MM.1S (cell line): ENCODE data around the gene LRRC18.

Source experiments
- DNase-seq: peaks from one replicate; pipeline ENCODE4 v3.0.0-alpha.2; 2015
- H2AFZ ChIP-seq: fragments of 300-600 bp; sonication (generic); 2 replicates; pipeline ENCODE4 v1.6.0; 2016; ENCODE audit warnings: antibody characterized with exemption, low read length
- H3F3A ChIP-seq: fragments of 300-600 bp; sonication (generic); 2 replicates; pipeline ENCODE4 v1.6.1; 2016; ENCODE audit warnings: mild to moderate bottlenecking, antibody characterized with exemption, low read length, moderate library complexity, mixed read lengths; ENCODE audit not compliant: insufficient read depth
- H3K27ac ChIP-seq: fragments of 300-600 bp; sonication (generic); 2 replicates; pipeline ENCODE4 v1.5.1; 2016; ENCODE audit warnings: mild to moderate bottlenecking, low read length
- H3K27me3 ChIP-seq: fragments of 300-600 bp; sonication (generic); replicated peaks from 2 replicates; pipeline ENCODE4 v1.6.0; 2016; ENCODE audit warnings: low read length; ENCODE audit not compliant: insufficient read depth
- H3K36me3 ChIP-seq: fragments of 300-600 bp; sonication (generic); replicated peaks from 2 replicates; pipeline ENCODE4 v1.6.1; 2016; ENCODE audit warnings: mild to moderate bottlenecking, low read length, mixed read lengths; ENCODE audit not compliant: insufficient read depth
- H3K4me1 ChIP-seq: fragments of 300-600 bp; sonication (generic); 2 replicates; pipeline ENCODE4 v1.6.1; 2016; ENCODE audit warnings: low read length, mixed read lengths
- H3K4me2 ChIP-seq: fragments of 300-600 bp; sonication (generic); 2 replicates; pipeline ENCODE4 v1.6.0; 2016; ENCODE audit warnings: low read depth, low read length
- H3K4me3 ChIP-seq: fragments of 300-600 bp; sonication (generic); 2 replicates; pipeline ENCODE4 v1.5.1; 2016; ENCODE audit warnings: low read length, mixed read lengths
- H3K79me2 ChIP-seq: fragments of 300-600 bp; sonication (generic); 2 replicates; pipeline ENCODE4 v1.6.1; 2016; ENCODE audit warnings: mixed run types, low read length, mixed read lengths
- H3K9ac ChIP-seq: fragments of 300-600 bp; sonication (generic); 2 replicates; pipeline ENCODE4 v1.6.1; 2016; ENCODE audit warnings: low read length, mixed read lengths
- H3K9me2 ChIP-seq: fragments of 300-600 bp; sonication (generic); replicated peaks from 2 replicates; pipeline ENCODE4 v1.6.1; 2016; ENCODE audit warnings: mild to moderate bottlenecking, low read length, mixed read lengths; ENCODE audit not compliant: insufficient read depth
- H3K9me3 ChIP-seq: fragments of 300-600 bp; sonication (generic); replicated peaks from 2 replicates; pipeline ENCODE4 v1.6.1; 2016; ENCODE audit warnings: mild to moderate bottlenecking, low read length, mixed read lengths; ENCODE audit not compliant: insufficient read depth
- H4K20me1 ChIP-seq: fragments of 300-600 bp; sonication (generic); 2 replicates; pipeline ENCODE4 v1.6.1; 2016; ENCODE audit warnings: mild to moderate bottlenecking, low read length, moderate library complexity, mixed read lengths; ENCODE audit not compliant: insufficient read depth
- CTCF ChIP-seq: fragments of 300-600 bp; sonication (generic); IDR thresholded peaks from 2 replicates; pipeline ENCODE4 v1.5.1; 2016; ENCODE audit warnings: antibody characterized with exemption, low read length, mixed read lengths
- EZH2 ChIP-seq: fragments of 300-600 bp; sonication (generic); optimal IDR thresholded peaks from 2 replicates; pipeline ENCODE3; 2017; ENCODE audit warnings: low read depth, mild to moderate bottlenecking, antibody characterized with exemption, low read length, mixed read lengths
- EZH2phosphoT487 ChIP-seq: fragments of 300-600 bp; sonication (generic); IDR thresholded peaks from 2 replicates; pipeline ENCODE4 v1.6.1; 2018; ENCODE audit warnings: antibody characterized with exemption, low read length

Gene LRRC18

GRCh38 chr10:48890888-48891850 is 48.5 kb downstream of the LRRC18 start:
- no peak overlapping the region for H3K4me2 ChIP-seq
- H3K27ac ChIP-seq, result no peak overlapping the region

GRCh38 chr10:48887982-48888381 is 51.7 kb downstream of the LRRC18 start:
- Histone ChIP-seq H3K9me3 (no peaks in the 10 kb centered on the region), H3K27me3 (no peaks in the 10 kb centered on the region), H3K4me1 (no peaks in the 10 kb centered on the region), H3K4me2 (no peak overlapping the region), H2AFZ (no peak overlapping the region), H3K4me3 (no peak overlapping the region), H3K79me2 (no peaks in the 10 kb centered on the region), H3K36me3 (no peaks in the 10 kb centered on the region), H3K9ac (no peak overlapping the region), H3K9me2 (no peaks in the 10 kb centered on the region), H3F3A (no peaks in the 10 kb centered on the region), H4K20me1 (no peaks in the 10 kb centered on the region), H3K27ac (no peak overlapping the region)
- no peak for TF ChIP-seq EZH2phosphoT487
- no peak for TF ChIP-seq CTCF
- TF ChIP-seq EZH2, result no peak
- no peak for DNase-seq

More at GRCh38 chr10:48890888-48891850, 48.5 kb downstream of the LRRC18 start:
- Histone ChIP-seq H3K9ac (no peak overlapping the region), H3K9me3 (no peaks in the 10 kb centered on the region), H3K36me3 (no peaks in the 10 kb centered on the region), H3K79me2 (no peaks in the 10 kb centered on the region), H3K9me2 (no peaks in the 10 kb centered on the region), H4K20me1 (no peaks in the 10 kb centered on the region), H3K4me3 (no peak overlapping the region), H3F3A (no peaks in the 10 kb centered on the region), H3K27me3 (no peaks in the 10 kb centered on the region), H2AFZ (no peak overlapping the region), H3K4me1 (no peaks in the 10 kb centered on the region)
- TF ChIP-seq EZH2 (no peak), EZH2phosphoT487 (no peak), CTCF (no peak)
- no peak for DNase-seq

GRCh38 chr10:48885376-48885775 is 54.3 kb downstream of the LRRC18 start:
- Histone ChIP-seq H2AFZ (no peak overlapping the region), H4K20me1 (no peaks in the 10 kb centered on the region), H3K4me2 (no peak overlapping the region), H3K9ac (no peak overlapping the region), H3K27ac (no peak overlapping the region), H3K4me3 (no peak overlapping the region), H3F3A (no peaks in the 10 kb centered on the region), H3K9me2 (no peaks in the 10 kb centered on the region), H3K4me1 (no peaks in the 10 kb centered on the region), H3K9me3 (no peaks in the 10 kb centered on the region), H3K36me3 (no peaks in the 10 kb centered on the region), H3K79me2 (no peaks in the 10 kb centered on the region), H3K27me3 (no peaks in the 10 kb centered on the region)
- TF ChIP-seq EZH2 (no peak), CTCF (no peak), EZH2phosphoT487 (no peak)
- DNase-seq, result peak; percentile 30
